ENCODE data around the gene CDKL1. TPM values are rescaled to one million over a fixed set of nuclear protein-coding genes. Genes with fewer than 3 reads are reported as not detected.

CDKL1 gene
- total and polyA plus RNA-seq, 2 experiments from 2014 or later: 2.9 to 5.0 TPM

DNA sequence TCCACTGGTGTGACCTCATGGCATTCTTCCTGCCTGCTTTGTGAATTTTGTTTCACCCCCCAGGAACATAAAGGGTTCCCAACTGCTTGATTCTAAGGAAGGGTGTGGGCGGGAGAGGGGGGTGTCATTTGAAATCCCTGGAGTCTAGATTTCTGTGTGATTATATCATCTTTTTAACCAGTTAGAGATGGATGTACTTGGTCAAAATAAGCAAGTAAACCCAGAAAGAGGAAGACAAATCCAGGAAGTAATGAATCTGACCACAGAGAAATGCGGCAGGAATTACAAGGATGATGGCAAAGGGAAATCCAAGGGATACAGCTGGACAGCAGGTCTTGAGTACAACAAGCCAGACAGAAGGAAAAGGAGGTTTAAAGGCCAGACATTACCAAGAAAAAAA, 45.7 kb downstream of the CDKL1 start:
- peaks cover 39% of the 10 kb centered on the region for H3K4me1 ChIP-seq (ENCODE audit: insufficient read depth)
- no peaks in the 10 kb centered on the region for H3K36me3 ChIP-seq (ENCODE audit: low read depth)
- no peaks in the 10 kb centered on the region for H3K79me2 ChIP-seq (ENCODE audit: insufficient read depth)
- H3K9me2 ChIP-seq (ENCODE audit: insufficient read depth): no peaks in the 10 kb centered on the region
- no peaks in the 10 kb centered on the region for H3K9me3 ChIP-seq (ENCODE audit: low read depth)
- TF ChIP-seq EZH2 (IDR thresholded peaks at IDR 0.05; ENCODE audit: insufficient read depth, poor library complexity, severe bottlenecking) (no peak), EZH2phosphoT487 (IDR thresholded peaks at IDR 0.05; ENCODE audit: insufficient read depth, low read depth) (no peak)
- no peak overlapping the region for H3K9ac ChIP-seq
- peak overlapping the region; percentile 14 for H3K4me2 ChIP-seq (ENCODE audit: unreplicated experiment)
- peak; percentile 42 for DNase-seq
- no peak overlapping the region for H3K4me3 ChIP-seq
- H3K27me3 ChIP-seq (replicated peaks; ENCODE audit: insufficient read depth): no peaks in the 10 kb centered on the region
- H3F3A ChIP-seq (ENCODE audit: insufficient read depth): peaks cover 30% of the 10 kb centered on the region; the same call in 1 of the 2 replicates
- 0 out of 2 replicates have a peak overlapping the region, but pooled peaks have one; percentile 24 for H2AFZ ChIP-seq
- in situ Hi-C loops (cut with MboI): no loop called here
- no peaks in the 10 kb centered on the region for H4K20me1 ChIP-seq (ENCODE audit: insufficient read depth)
- WGBS, 2 experiments (ENCODE audit: low coverage in 1 of 2, low lambda C conversion rate in 2 of 2, missing lambda C conversion rate in 2 of 2): 38 to 39% methylated on average over 2 of the region's 2 CpGs
- H3K27ac ChIP-seq: no peak overlapping the region

DNA sequence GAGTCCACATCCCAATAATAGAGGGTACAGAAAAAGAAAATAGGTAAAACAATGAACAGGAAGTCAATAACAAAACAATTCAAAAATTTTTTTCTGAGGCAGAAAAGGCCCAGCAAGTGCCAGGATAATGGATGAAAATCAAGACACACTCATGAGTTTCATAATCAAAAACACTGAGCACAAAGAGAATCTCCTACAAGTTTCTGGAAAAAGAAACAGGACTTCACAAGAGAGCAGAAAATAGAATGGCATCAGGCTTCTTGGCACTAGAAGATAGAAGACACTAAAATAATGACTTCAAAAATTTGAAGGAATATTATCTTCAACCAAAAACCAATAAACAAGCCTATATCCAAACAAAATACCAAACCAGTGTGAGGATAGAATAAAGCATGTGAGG, 47.7 kb downstream of the CDKL1 start:
- H3K9me2 ChIP-seq (ENCODE audit: insufficient read depth): no peaks in the 10 kb centered on the region
- peaks cover 45% of the 10 kb centered on the region; the same call in 1 of the 2 replicates for H3F3A ChIP-seq (ENCODE audit: insufficient read depth)
- H3K4me1 ChIP-seq (ENCODE audit: insufficient read depth): peaks cover 50% of the 10 kb centered on the region
- H3K4me2 ChIP-seq (ENCODE audit: unreplicated experiment): no peak overlapping the region
- H3K27me3 ChIP-seq (replicated peaks; ENCODE audit: insufficient read depth): no peaks in the 10 kb centered on the region
- H3K9ac ChIP-seq: no peak overlapping the region
- in situ Hi-C loops (cut with MboI): loop anchor here (25.0 kb wide), 1 partner anchor 413 kb away; no protein-coding TSS in a partner anchor
- no peaks in the 10 kb centered on the region for H3K36me3 ChIP-seq (ENCODE audit: low read depth)
- H3K9me3 ChIP-seq (ENCODE audit: low read depth): no peaks in the 10 kb centered on the region
- H4K20me1 ChIP-seq (ENCODE audit: insufficient read depth): no peaks in the 10 kb centered on the region
- H3K27ac ChIP-seq: no peak overlapping the region
- H2AFZ ChIP-seq: no peak overlapping the region
- TF ChIP-seq EZH2 (IDR thresholded peaks at IDR 0.05; ENCODE audit: insufficient read depth, poor library complexity, severe bottlenecking): no peak
- no peak for TF ChIP-seq EZH2phosphoT487 (IDR thresholded peaks at IDR 0.05; ENCODE audit: insufficient read depth, low read depth)
- H3K79me2 ChIP-seq (ENCODE audit: insufficient read depth): no peaks in the 10 kb centered on the region
- no peak for DNase-seq
- H3K4me3 ChIP-seq: no peak overlapping the region

- Histone ChIP-seq H3K79me2 (ENCODE audit: insufficient read depth) (no peaks in the 10 kb centered on the region), H3F3A (ENCODE audit: insufficient read depth) (peaks cover 43% of the 10 kb centered on the region; the same call in 1 of the 2 replicates), H3K4me1 (ENCODE audit: insufficient read depth) (peaks cover 53% of the 10 kb centered on the region), H3K36me3 (ENCODE audit: low read depth) (no peaks in the 10 kb centered on the region), H3K9ac (no peak overlapping the region), H3K9me3 (ENCODE audit: low read depth) (no peaks in the 10 kb centered on the region), H3K27ac (peak overlapping the region; percentile 44), H4K20me1 (ENCODE audit: insufficient read depth) (no peaks in the 10 kb centered on the region), H3K9me2 (ENCODE audit: insufficient read depth) (no peaks in the 10 kb centered on the region), H2AFZ (peak overlapping the region; percentile 53; the same call in 1 of the 2 replicates), H3K4me2 (ENCODE audit: unreplicated experiment) (peak overlapping the region; percentile 49), H3K27me3 (replicated peaks; ENCODE audit: insufficient read depth) (no peaks in the 10 kb centered on the region), H3K4me3 (no peak overlapping the region)
- peak; percentile 76 for DNase-seq
- WGBS, 2 experiments (ENCODE audit: low coverage in 1 of 2, low lambda C conversion rate in 2 of 2, missing lambda C conversion rate in 2 of 2): 0% methylated on average over 1 of the region's 1 CpG
- in situ Hi-C loops (cut with MboI): loop anchor here (25.0 kb wide), 1 partner anchor 415 kb away; no protein-coding TSS in a partner anchor
- TF ChIP-seq EZH2phosphoT487 (IDR thresholded peaks at IDR 0.05; ENCODE audit: insufficient read depth, low read depth): no peak
These were observed 49.2 kb downstream of the CDKL1 start for GRCh38 chr14:50347521-50347920.

DNA sequence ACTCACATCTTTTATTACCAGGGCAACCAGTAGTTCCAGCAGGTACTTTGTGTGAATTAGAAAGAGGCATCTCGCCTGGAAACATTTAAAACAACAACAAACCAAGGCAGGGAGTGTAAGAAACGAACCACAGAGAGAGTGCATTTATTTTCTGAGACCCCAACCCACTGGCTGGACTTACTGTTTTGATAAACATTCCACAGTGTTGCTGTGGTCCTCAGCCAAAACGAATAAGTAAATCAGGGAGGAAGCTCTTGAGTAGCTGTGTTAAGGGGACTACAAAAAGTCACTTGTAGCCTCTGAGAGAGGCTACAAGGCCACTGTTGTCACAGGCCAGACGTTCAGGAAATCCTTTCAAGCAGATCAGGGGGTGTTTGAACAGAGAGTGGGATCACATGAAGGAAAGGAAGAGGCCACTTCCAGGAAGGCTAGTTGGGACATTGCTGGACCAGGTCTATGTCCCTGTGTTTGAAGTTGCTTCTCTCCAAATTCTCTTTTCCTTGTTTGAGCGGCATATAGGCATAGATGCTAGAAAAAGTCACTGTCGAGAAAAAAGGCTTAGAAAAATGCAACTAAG, 50.7 kb downstream of the CDKL1 start:
- peaks cover 43% of the 10 kb centered on the region; the same call in 1 of the 2 replicates for H3F3A ChIP-seq (ENCODE audit: insufficient read depth)
- no peak for DNase-seq
- WGBS, 2 experiments (ENCODE audit: low coverage in 1 of 2, low lambda C conversion rate in 2 of 2, missing lambda C conversion rate in 2 of 2): 59 to 64% methylated on average over 6 of the region's 6 CpGs
- no peak overlapping the region for H3K4me2 ChIP-seq (ENCODE audit: unreplicated experiment)
- H4K20me1 ChIP-seq (ENCODE audit: insufficient read depth): no peaks in the 10 kb centered on the region
- peaks cover 51% of the 10 kb centered on the region for H3K4me1 ChIP-seq (ENCODE audit: insufficient read depth)
- no peaks in the 10 kb centered on the region for H3K9me2 ChIP-seq (ENCODE audit: insufficient read depth)
- no peak overlapping the region for H3K27ac ChIP-seq
- no peaks in the 10 kb centered on the region for H3K9me3 ChIP-seq (ENCODE audit: low read depth)
- TF ChIP-seq EZH2phosphoT487 (IDR thresholded peaks at IDR 0.05; ENCODE audit: insufficient read depth, low read depth) (no peak), EZH2 (IDR thresholded peaks at IDR 0.05; ENCODE audit: insufficient read depth, poor library complexity, severe bottlenecking) (no peak)
- H3K4me3 ChIP-seq: no peak overlapping the region
- in situ Hi-C loops (cut with MboI): loop anchor here (25.0 kb wide), 1 partner anchor 416 kb away; no protein-coding TSS in a partner anchor
- H2AFZ ChIP-seq: no peak overlapping the region
- no peak overlapping the region for H3K9ac ChIP-seq
- H3K27me3 ChIP-seq (replicated peaks; ENCODE audit: insufficient read depth): no peaks in the 10 kb centered on the region
- no peaks in the 10 kb centered on the region for H3K79me2 ChIP-seq (ENCODE audit: insufficient read depth)
- H3K36me3 ChIP-seq (ENCODE audit: low read depth): no peaks in the 10 kb centered on the region

Data from GM23248 (cell line).